ENCODE results near the gene TNFAIP1. TPM values are rescaled to one million over a fixed set of nuclear protein-coding genes. Genes with fewer than 3 reads are reported as not detected.
A peak's percentile ranks its signal among the peaks of the same experiment; 100 is the strongest.

Gene TNFAIP1
- total RNA-seq, 4 donors from 2014 or later, result 25.1 to 36.0 (median 28.2) TPM

DNA sequence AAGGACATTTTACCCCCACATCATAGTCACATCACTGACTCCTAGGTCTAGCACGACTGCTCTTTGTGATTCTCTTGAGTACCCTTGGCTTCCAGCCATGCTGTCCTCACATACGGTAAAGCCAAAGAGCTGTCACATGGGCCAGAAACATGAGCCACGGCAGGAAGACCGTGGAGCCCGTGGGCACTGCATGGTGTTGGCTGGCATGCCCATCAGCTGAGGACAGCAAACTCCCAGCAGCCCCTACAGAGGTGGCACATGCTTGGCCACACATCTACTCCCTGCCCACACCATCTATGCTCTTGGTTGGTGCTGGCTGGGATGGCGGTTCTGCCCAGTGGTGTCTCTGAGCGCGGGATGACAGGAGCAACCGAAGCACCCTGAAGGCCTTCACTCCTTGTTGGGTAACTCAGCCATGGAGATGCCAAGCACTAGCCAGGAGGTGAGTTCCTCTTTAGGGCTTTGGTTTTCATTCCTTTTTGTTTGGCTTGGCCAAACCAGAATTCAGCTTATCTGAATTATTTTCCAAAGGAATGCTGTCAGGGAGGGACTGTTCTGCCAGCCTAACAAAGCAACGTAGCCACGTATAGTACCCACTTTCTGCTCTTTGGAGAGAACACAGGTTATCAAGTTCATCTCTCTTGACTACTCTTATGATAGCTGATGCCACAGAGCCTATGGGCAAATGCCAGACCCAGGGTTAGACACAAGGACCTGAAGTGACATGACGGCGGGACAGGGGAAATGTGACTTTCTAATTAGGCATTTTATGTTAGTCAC is 10.0 kb downstream of the TNFAIP1 start:
- 65 to 70% methylated on average over 13 of the region's 13 CpGs for WGBS, 2 donors
- H3K27ac ChIP-seq, result peak overlapping the region in 1 of 4 donors; percentile 14
- no peak for DNase-seq (ENCODE audit: low spot score in 2 of 2)

DNA sequence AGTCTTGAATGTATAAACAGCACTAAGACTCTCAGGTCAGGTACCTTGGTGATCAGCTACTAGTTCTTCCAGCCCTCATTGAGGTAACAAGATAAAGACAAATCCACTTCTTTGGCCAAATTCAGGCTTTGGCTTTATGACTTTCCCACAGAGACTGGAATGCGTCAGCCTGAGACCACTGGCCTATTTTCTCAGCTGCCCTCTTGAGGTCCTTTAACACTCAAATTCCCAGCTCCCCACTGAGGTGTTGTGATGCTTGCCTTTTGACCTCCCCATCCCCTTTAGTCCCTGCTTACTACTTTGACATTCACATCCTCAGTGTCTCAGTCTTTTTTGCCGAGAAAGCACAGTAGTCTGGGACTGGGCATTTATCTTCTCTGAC is 10.6 kb downstream of the TNFAIP1 start:
- no peaks in the 10 kb centered on the region for H3K27me3 ChIP-seq
- H3K4me3 ChIP-seq, result no peak overlapping the region
- H3K36me3 ChIP-seq, result peaks cover 13 to 100% (median 28%) of the 10 kb centered on the region in 3 donors
- no peaks in the 10 kb centered on the region for H3K9me3 ChIP-seq
- peak overlapping the region in 1 of 4 donors; percentile 14 for H3K27ac ChIP-seq
- WGBS, 2 donors, result 56 to 61% methylated on average over 2 of the region's 2 CpGs
- DNase-seq (ENCODE audit: low spot score in 2 of 2), result no peak
- H3K4me1 ChIP-seq, result peaks cover 0 to 10% (median 0%) of the 10 kb centered on the region in 4 donors
- no peak for TF ChIP-seq EP300 (IDR thresholded peaks at IDR 0.05)
- TF ChIP-seq CTCF (IDR thresholded peaks at IDR 0.05), result no peak
- TF ChIP-seq POLR2A (IDR thresholded peaks at IDR 0.05), result no peak

More for the DNA sequence above, 10.0 kb downstream of the TNFAIP1 start:
- Histone ChIP-seq H3K9me3 (no peaks in the 10 kb centered on the region), H3K4me3 (no peak overlapping the region), H3K27me3 (no peaks in the 10 kb centered on the region), H3K36me3 (peaks cover 14 to 100% (median 30%) of the 10 kb centered on the region in 3 donors), H3K4me1 (peaks cover 0 to 10% (median 0%) of the 10 kb centered on the region in 4 donors)
- peak in 1 of 2 donors; percentile 6 for TF ChIP-seq EP300 (IDR thresholded peaks at IDR 0.05)
- no peak for TF ChIP-seq CTCF (IDR thresholded peaks at IDR 0.05)

DNA sequence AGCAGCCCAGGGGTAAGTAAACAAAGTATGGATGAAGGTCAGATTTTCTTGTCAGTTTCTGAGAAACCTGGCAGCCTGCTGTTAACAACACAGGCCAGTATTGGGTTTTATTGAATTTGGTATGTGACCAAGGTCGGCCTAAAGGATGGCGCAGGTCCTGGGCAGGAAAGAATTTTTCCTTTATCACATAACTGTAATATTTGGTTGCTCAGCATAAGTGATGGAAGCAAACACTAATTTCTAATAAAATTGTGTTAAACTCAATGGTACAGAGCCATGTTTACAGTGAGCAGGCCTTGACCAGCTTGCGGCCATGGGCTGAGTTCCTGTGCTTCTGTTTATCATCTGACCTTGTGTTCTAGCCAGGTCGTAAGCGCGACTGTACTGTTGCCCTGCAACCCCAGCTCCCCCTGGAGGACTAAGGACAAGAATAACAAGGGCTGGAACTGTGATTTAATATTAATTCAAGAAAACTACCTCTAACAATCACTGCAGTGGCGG is 11.2 kb downstream of the TNFAIP1 start:
- no peak for DNase-seq (ENCODE audit: low spot score in 2 of 2)
- WGBS, 2 donors, result 50 to 61% methylated on average over 7 of the region's 7 CpGs
- TF ChIP-seq POLR2A (IDR thresholded peaks at IDR 0.05) (no peak), CTCF (IDR thresholded peaks at IDR 0.05) (no peak), EP300 (IDR thresholded peaks at IDR 0.05) (no peak)
- H3K4me1 ChIP-seq, result peaks cover 0 to 10% (median 0%) of the 10 kb centered on the region in 4 donors
- no peaks in the 10 kb centered on the region for H3K27me3 ChIP-seq
- peak overlapping the region in 1 of 4 donors; percentile 14 for H3K27ac ChIP-seq
- no peak overlapping the region for H3K4me3 ChIP-seq
- H3K9me3 ChIP-seq, result no peaks in the 10 kb centered on the region
- peaks cover 13 to 100% (median 28%) of the 10 kb centered on the region in 3 donors for H3K36me3 ChIP-seq

GRCh38 chr17:28347261-28347891 is 11.8 kb downstream of the TNFAIP1 start:
- Histone ChIP-seq H3K4me3 (no peak overlapping the region), H3K4me1 (peaks cover 0 to 10% (median 0%) of the 10 kb centered on the region in 4 donors), H3K27ac (no peak overlapping the region), H3K27me3 (no peaks in the 10 kb centered on the region), H3K9me3 (no peaks in the 10 kb centered on the region), H3K36me3 (peaks cover 12 to 99% (median 24%) of the 10 kb centered on the region in 3 donors)
- TF ChIP-seq EP300 (IDR thresholded peaks at IDR 0.05) (no peak), CTCF (IDR thresholded peaks at IDR 0.05) (no peak), POLR2A (IDR thresholded peaks at IDR 0.05) (no peak)
- WGBS, 2 donors, result 70 to 85% methylated on average over 8 of the region's 8 CpGs
- DNase-seq (ENCODE audit: low spot score in 2 of 2), result no peak

DNA sequence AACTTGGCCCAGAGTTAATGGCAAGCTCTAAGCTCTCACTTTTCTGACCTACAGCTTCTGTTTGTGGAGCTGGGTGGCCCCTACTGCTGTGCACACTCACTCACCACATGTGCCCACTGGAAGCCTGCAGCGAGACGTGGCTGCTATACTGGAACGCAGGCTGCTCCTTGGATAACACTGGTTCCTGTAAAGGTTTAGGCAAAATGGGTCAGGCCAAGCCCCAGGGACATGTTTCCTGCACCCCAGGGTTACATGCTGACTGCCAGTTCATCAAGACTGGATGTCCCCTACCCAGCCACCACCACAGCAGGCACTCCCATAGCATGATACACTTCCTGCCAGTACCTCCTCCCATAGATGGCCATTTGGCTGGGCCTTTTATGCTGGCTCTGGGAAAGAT is 13.4 kb downstream of the TNFAIP1 start:
- Histone ChIP-seq H3K27ac (no peak overlapping the region), H3K27me3 (no peaks in the 10 kb centered on the region), H3K9me3 (no peaks in the 10 kb centered on the region), H3K4me1 (peaks cover 0 to 10% (median 0%) of the 10 kb centered on the region in 4 donors), H3K36me3 (peaks cover 8 to 99% (median 27%) of the 10 kb centered on the region in 3 donors), H3K4me3 (no peak overlapping the region)
- 79% methylated on average over 3 of the region's 3 CpGs for WGBS, 2 donors
- no peak for TF ChIP-seq POLR2A (IDR thresholded peaks at IDR 0.05)
- TF ChIP-seq EP300 (IDR thresholded peaks at IDR 0.05), result no peak
- no peak for TF ChIP-seq CTCF (IDR thresholded peaks at IDR 0.05)
- no peak for DNase-seq (ENCODE audit: low spot score in 2 of 2)
